Upper lobe of right lung (tissue), 1 donor: ENCODE measurements around the gene TBC1D17. TPM values are rescaled to one million over a fixed set of nuclear protein-coding genes. Genes with fewer than 3 reads are reported as not detected.
A peak's percentile ranks its signal among the peaks of the same experiment; 100 is the strongest.

Source experiments
- ATAC-seq: fragments of 200-7000 bp; cut with Tn5 transposase; one replicate; pipeline ENCODE4 v1.9.1; 2020; ENCODE audit warnings: mild to moderate bottlenecking, moderate library complexity
- DNase-seq: peaks from one replicate; pipeline ENCODE4 v3.0.0-alpha.2; 2020
- H3K27ac ChIP-seq: fragments of 200-600 bp; one replicate; pipeline ENCODE4 v1.8.0; 2022
- H3K27me3 ChIP-seq: fragments of 200-600 bp; one replicate; pipeline ENCODE4 v1.8.0; 2022; ENCODE audit warnings: mild to moderate bottlenecking
- H3K36me3 ChIP-seq: fragments of 200-600 bp; one replicate; pipeline ENCODE4 v1.8.0; 2022
- H3K4me1 ChIP-seq: fragments of 200-600 bp; one replicate; pipeline ENCODE4 v1.8.0; 2022
- H3K4me3 ChIP-seq: fragments of 200-600 bp; one replicate; pipeline ENCODE4 v1.8.0; 2022; ENCODE audit warnings: mild to moderate bottlenecking
- H3K9me3 ChIP-seq: fragments of 200-600 bp; one replicate; pipeline ENCODE4 v1.8.0; 2022
- CTCF ChIP-seq: fragments of 200-600 bp; IDR thresholded peaks from one replicate; pipeline ENCODE4 v1.8.0; 2022; ENCODE audit warnings: antibody characterized with exemption
- intact Hi-C: fragments of 100-400 bp; cut with DNase I; formaldehyde crosslinking; loops from one replicate; pipeline ENCODE4 v1.11.0; 2022
- long read RNA-seq: library from polyadenylated mRNA; unstranded; transcript quantifications from one replicate; pipeline ENCODE4 v2.0.0, GENCODE V29; 2021
- total RNA-seq: library from RNA; stranded (reverse); fragmentation: NEBNext Ultra II Directional; extraction: Animal tissue kit (Norgen Biotek cat#: 25700); gene quantifications from one replicate; pipeline ENCODE4 v1.2.1, GENCODE V29; 2021
- donor health status: DM: no; HTN: yes; CAD: no; lungs with severe emphysema.

TBC1D17 gene
- 57.1 TPM for total RNA-seq
- long read RNA-seq, transcript TBC1D17-201 (17 exons, 2,366 nt), result major isoform, 12 of 43 reads
- long read RNA-seq, partial matches to known transcripts, result 17 of 43 reads
- long read RNA-seq, other reads (novel, unspliced or antisense), result 14 of 43 reads

- peaks cover 36% of the 10 kb centered on the region for H3K36me3 ChIP-seq
- peak within 1 kb of the TSS; percentile 100 for H3K27ac ChIP-seq
- H3K27me3 ChIP-seq, result no peaks in the 10 kb centered on the region
- H3K9me3 ChIP-seq, result no peaks in the 10 kb centered on the region
- intact Hi-C loops, result no loop called here
- peak within 1 kb of the TSS; percentile 82 for H3K4me3 ChIP-seq
- DNase-seq, result peak; percentile 99
- peak; percentile 83 for ATAC-seq
- peaks cover 22% of the 10 kb centered on the region for H3K4me1 ChIP-seq
- TF ChIP-seq CTCF, result no peak
Measured at GRCh38 chr19:49877020-49877878, at the start of gene TBC1D17, which contains the start of gene AKT1S1. TBC1D17 (plus strand) TSS chr19:49877702; CDS start chr19:49877724, 22 bp downstream. AKT1S1 (minus strand) TSS chr19:49877355; CDS start chr19:49873295, 4,060 bp downstream.

- TF ChIP-seq CTCF, result no peak
- intact Hi-C loops, result no loop called here
Measured at GRCh38 chr19:49829200-49829599, 48.3 kb upstream of the TBC1D17 start.

GRCh38 chr19:49829721-49830120 is 47.8 kb upstream of the TBC1D17 start:
- Histone ChIP-seq H3K9me3 (no peaks in the 10 kb centered on the region), H3K4me1 (no peaks in the 10 kb centered on the region), H3K4me3 (no peak overlapping the region), H3K27me3 (no peaks in the 10 kb centered on the region), H3K27ac (no peak overlapping the region), H3K36me3 (peaks cover 65% of the 10 kb centered on the region)
- no peak for TF ChIP-seq CTCF
- no peak for DNase-seq
- intact Hi-C loops, result no loop called here
- no peak for ATAC-seq

More at GRCh38 chr19:49829200-49829599, 48.3 kb upstream of the TBC1D17 start:
- Histone ChIP-seq H3K27ac (no peak overlapping the region), H3K9me3 (no peaks in the 10 kb centered on the region), H3K36me3 (peaks cover 62% of the 10 kb centered on the region), H3K4me3 (no peak overlapping the region), H3K27me3 (no peaks in the 10 kb centered on the region), H3K4me1 (no peaks in the 10 kb centered on the region)
- no peak for ATAC-seq
- DNase-seq, result no peak

GRCh38 chr19:49830766-49831165 is 46.7 kb upstream of the TBC1D17 start:
- peaks cover 76% of the 10 kb centered on the region for H3K36me3 ChIP-seq
- H3K4me1 ChIP-seq, result no peaks in the 10 kb centered on the region
- intact Hi-C loops, result no loop called here
- no peak overlapping the region for H3K4me3 ChIP-seq
- H3K27ac ChIP-seq, result no peak overlapping the region
- DNase-seq (no peak), ATAC-seq (no peak)
- no peaks in the 10 kb centered on the region for H3K27me3 ChIP-seq
- no peak for TF ChIP-seq CTCF
- no peaks in the 10 kb centered on the region for H3K9me3 ChIP-seq

GRCh38 chr19:49831592-49831991 is 45.9 kb upstream of the TBC1D17 start:
- Histone ChIP-seq H3K27ac (no peak overlapping the region), H3K4me1 (no peaks in the 10 kb centered on the region), H3K27me3 (no peaks in the 10 kb centered on the region), H3K9me3 (no peaks in the 10 kb centered on the region), H3K36me3 (peaks cover 84% of the 10 kb centered on the region), H3K4me3 (no peak overlapping the region)
- no peak for TF ChIP-seq CTCF
- DNase-seq (no peak), ATAC-seq (no peak)
- intact Hi-C loops, result no loop called here
